Loucy (cell line): Measurements from ENCODE around the gene STAP2.

Experiments
- H2AFZ ChIP-seq: fragments of 200-600 bp; sonication (generic); 2 replicates; pipeline ENCODE4 v1.6.0; 2016; ENCODE audit warnings: antibody characterized with exemption, mild to moderate bottlenecking, low read length, moderate library complexity
- H3F3A ChIP-seq: fragments of 200-600 bp; 2 replicates; pipeline ENCODE4 v1.6.0; 2016; ENCODE audit warnings: antibody characterized with exemption, low read depth, mild to moderate bottlenecking
- H3K27me3 ChIP-seq: fragments of 200-600 bp; sonication (generic); 2 replicates; pipeline ENCODE4 v1.6.1; 2014; ENCODE audit warnings: low read length, mild to moderate bottlenecking; ENCODE audit not compliant: insufficient read depth, poor library complexity, severe bottlenecking
- H3K36me3 ChIP-seq: fragments of 200-600 bp; sonication (generic); 2 replicates; pipeline ENCODE4 v1.6.1; 2016; ENCODE audit warnings: low read length; ENCODE audit not compliant: insufficient read depth
- H3K4me1 ChIP-seq: fragments of 200-600 bp; sonication (generic); 2 replicates; pipeline ENCODE4 v1.5.1; 2014; ENCODE audit warnings: low read length, mild to moderate bottlenecking; ENCODE audit not compliant: insufficient read depth, poor library complexity, severe bottlenecking
- H3K4me2 ChIP-seq: fragments of 200-600 bp; sonication (generic); 2 replicates; pipeline ENCODE4 v1.6.0; 2014; ENCODE audit warnings: antibody characterized with exemption, low read length, low read depth, mild to moderate bottlenecking; ENCODE audit not compliant: poor library complexity, severe bottlenecking
- H3K4me3 ChIP-seq: fragments of 200-600 bp; sonication (generic); 2 replicates; pipeline ENCODE4 v1.5.1; 2014; ENCODE audit warnings: low read length, mild to moderate bottlenecking, mixed read lengths; ENCODE audit not compliant: poor library complexity, severe bottlenecking
- H3K79me2 ChIP-seq: fragments of 200-600 bp; sonication (generic); 2 replicates; pipeline ENCODE4 v1.6.1; 2014; ENCODE audit warnings: low read length; ENCODE audit not compliant: insufficient read depth
- H3K9ac ChIP-seq: fragments of 200-600 bp; sonication (generic); 2 replicates; pipeline ENCODE4 v1.6.0; 2014; ENCODE audit warnings: mild to moderate bottlenecking, low read depth, low read length, moderate library complexity; ENCODE audit not compliant: poor library complexity, severe bottlenecking
- H3K9me2 ChIP-seq: fragments of 200-600 bp; sonication (generic); replicated peaks from 2 replicates; pipeline ENCODE4 v1.6.1; 2016; ENCODE audit warnings: low read depth, low read length, mixed read lengths
- H3K9me3 ChIP-seq: fragments of 200-600 bp; sonication (generic); 2 replicates; pipeline ENCODE4 v1.6.1; 2014; ENCODE audit warnings: mild to moderate bottlenecking, antibody characterized with exemption, low read length, low read depth; ENCODE audit not compliant: insufficient read depth
- H4K20me1 ChIP-seq: fragments of 200-600 bp; sonication (generic); 2 replicates; pipeline ENCODE4 v1.6.0; 2014; ENCODE audit warnings: antibody characterized with exemption, low read length, mild to moderate bottlenecking; ENCODE audit not compliant: insufficient read depth, poor library complexity, severe bottlenecking
- EZH2phosphoT487 ChIP-seq: fragments of 200-600 bp; IDR thresholded peaks from 2 replicates; pipeline ENCODE4 v1.6.1; 2018; ENCODE audit warnings: antibody characterized with exemption, mild to moderate bottlenecking, moderate library complexity, borderline replicate concordance
- TF ChIP-seq, protein P1 (sequence below): fragments of 200-600 bp; sonication (generic); conservative IDR thresholded peaks from 2 replicates; pipeline ENCODE4 v1.5.1; 2014; ENCODE audit warnings: mild to moderate bottlenecking, antibody characterized with exemption, low read length

Gene STAP2

DNA sequence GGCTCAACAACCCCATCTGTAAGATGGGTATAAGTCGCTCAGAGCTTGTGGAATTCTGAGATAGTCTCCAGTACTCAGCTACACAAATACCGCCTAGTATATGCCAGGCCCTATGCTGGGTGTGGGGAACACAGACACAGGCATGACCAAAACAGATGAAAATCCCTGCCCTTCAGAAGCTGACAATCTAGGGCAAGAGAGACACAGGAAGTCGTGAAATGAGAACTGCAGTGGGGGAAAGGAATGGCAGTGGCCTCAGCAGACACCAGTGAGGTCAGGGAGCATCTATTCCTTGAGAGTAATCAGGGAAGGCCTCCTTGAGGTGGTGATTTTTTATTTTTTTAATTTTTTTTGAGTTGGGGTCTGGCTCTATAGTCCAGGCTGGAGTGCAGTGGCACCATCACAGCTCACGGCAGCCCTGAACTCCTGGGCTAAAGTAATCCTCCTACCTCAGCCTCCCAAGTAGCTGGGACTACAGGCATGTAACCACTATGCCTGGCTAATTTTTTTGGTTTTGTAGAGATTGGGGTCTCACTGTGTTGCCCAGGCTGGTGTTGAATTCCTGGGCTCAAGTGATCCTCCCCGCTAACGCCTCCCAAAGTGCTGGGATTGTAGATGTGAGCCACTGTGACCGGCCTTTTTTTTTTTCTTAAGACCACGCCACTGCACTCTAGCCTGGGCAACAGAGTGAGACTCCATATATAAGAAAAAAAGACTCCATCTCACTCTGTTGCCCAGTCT lies 39.6 kb downstream of the STAP2 start:
- H3K9me3 ChIP-seq, result no peaks in the 10 kb centered on the region
- H3K9ac ChIP-seq, result no peak overlapping the region
- no peaks in the 10 kb centered on the region for H3K27me3 ChIP-seq
- no peak for TF ChIP-seq EZH2phosphoT487
- TF ChIP-seq, protein P1, sequence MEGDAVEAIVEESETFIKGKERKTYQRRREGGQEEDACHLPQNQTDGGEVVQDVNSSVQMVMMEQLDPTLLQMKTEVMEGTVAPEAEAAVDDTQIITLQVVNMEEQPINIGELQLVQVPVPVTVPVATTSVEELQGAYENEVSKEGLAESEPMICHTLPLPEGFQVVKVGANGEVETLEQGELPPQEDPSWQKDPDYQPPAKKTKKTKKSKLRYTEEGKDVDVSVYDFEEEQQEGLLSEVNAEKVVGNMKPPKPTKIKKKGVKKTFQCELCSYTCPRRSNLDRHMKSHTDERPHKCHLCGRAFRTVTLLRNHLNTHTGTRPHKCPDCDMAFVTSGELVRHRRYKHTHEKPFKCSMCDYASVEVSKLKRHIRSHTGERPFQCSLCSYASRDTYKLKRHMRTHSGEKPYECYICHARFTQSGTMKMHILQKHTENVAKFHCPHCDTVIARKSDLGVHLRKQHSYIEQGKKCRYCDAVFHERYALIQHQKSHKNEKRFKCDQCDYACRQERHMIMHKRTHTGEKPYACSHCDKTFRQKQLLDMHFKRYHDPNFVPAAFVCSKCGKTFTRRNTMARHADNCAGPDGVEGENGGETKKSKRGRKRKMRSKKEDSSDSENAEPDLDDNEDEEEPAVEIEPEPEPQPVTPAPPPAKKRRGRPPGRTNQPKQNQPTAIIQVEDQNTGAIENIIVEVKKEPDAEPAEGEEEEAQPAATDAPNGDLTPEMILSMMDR, result no peak
- no peak overlapping the region for H3K4me2 ChIP-seq
- H3K9me2 ChIP-seq, result no peaks in the 10 kb centered on the region
- H2AFZ ChIP-seq, result no peak overlapping the region
- H3F3A ChIP-seq, result no peaks in the 10 kb centered on the region
- H4K20me1 ChIP-seq, result no peaks in the 10 kb centered on the region
- peaks cover under 1% of the 10 kb centered on the region for H3K4me1 ChIP-seq
- H3K36me3 ChIP-seq, result no peaks in the 10 kb centered on the region
- no peaks in the 10 kb centered on the region for H3K79me2 ChIP-seq
- no peak overlapping the region for H3K4me3 ChIP-seq

DNA sequence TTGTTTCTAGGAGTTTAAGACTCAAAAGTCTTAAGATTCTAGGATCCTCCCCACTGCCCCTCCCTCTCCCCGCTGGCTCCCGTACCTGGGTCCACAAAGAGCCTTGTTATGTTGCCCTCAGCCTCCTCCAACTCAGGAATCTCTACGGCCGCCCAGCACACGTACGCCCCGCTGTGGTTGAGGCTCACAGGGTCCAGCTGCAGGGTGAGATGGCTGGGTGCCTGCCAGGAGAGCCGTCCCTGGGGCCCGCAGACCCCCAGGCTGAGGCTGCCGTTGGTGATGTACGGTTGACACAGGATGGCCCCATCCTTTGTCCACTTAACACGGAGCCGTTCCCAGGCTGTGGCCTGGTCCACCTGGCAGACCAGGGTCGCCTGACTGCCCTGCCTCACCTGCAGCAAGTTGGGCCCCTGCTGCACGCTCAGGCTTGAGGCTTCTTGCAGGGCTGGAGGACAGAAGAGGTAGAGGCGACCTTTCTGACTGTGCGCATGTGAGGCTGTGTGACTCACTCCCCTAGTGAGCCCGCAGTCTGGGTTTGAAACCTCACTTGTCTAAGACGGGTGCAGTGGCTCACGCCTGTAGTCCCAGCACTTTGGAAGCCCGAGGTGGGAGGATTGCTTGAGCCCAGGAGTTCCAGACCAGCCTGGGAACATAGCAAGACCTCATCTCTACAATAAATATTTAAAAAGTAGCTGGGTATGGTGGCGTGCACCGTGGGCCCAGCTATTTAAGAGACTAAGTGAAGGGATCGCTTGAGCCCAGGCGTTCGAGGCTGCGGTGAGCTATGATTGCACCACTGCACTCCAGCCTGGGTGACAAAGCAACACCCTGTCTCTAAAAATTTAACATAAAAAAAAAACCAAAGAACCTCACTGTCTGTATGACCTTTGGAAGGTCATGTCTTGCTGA lies 40.5 kb downstream of the STAP2 start:
- Histone ChIP-seq H3K79me2 (no peaks in the 10 kb centered on the region), H3K4me1 (no peaks in the 10 kb centered on the region), H3K36me3 (no peaks in the 10 kb centered on the region), H3K4me2 (no peak overlapping the region), H3K27me3 (no peaks in the 10 kb centered on the region), H3K4me3 (no peak overlapping the region), H4K20me1 (no peaks in the 10 kb centered on the region), H3F3A (no peaks in the 10 kb centered on the region), H2AFZ (no peak overlapping the region), H3K9me2 (no peaks in the 10 kb centered on the region), H3K9ac (no peak overlapping the region), H3K9me3 (no peaks in the 10 kb centered on the region)
- TF ChIP-seq, protein P1, result no peak
- no peak for TF ChIP-seq EZH2phosphoT487

DNA sequence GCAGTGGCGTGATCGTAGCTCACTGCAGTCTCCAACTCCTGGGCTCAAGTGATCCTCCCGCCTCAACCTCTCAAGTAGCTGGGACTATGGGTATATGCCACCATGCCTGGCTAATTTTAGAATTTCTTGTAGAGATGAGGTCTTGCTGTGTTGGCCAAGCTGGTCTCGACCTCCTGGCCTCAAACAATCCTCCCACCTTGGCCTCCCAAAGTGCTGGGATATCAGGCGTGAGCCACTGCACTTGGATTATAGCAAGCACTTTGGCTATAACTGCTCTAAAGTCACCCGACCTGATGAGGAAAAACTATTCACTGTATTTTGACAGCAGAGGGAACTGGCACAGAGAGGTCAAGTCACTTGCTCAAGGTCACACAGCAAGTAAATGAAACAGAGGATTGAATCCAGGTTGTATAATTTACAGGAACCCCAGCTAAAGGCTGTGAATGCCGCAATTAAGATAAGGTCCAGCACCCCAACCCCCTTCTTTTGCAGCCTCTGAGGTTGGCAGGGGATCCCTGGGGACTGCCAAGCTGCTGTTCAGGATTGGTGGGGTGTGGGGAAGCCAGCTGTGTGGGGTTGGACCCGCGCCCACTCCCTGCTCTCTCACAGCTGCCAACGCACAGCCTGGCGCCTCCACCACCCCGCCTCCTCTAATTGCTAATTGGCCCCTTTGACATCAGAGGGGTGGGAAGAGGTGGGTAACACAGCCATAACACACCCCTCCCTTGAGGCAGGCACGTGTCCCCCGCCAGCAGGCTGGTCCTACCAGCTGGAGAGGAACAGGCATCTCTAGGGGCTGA lies 42.5 kb downstream of the STAP2 start:
- no peaks in the 10 kb centered on the region for H3K9me2 ChIP-seq

More for the DNA sequence above, 42.5 kb downstream of the STAP2 start:
- no peak for TF ChIP-seq EZH2phosphoT487
- TF ChIP-seq, protein P1, result no peak
- Histone ChIP-seq H3K36me3 (no peaks in the 10 kb centered on the region), H2AFZ (no peak overlapping the region), H3K4me1 (no peaks in the 10 kb centered on the region), H4K20me1 (no peaks in the 10 kb centered on the region), H3K9ac (no peak overlapping the region), H3K27me3 (no peaks in the 10 kb centered on the region), H3F3A (no peaks in the 10 kb centered on the region), H3K79me2 (no peaks in the 10 kb centered on the region), H3K9me3 (no peaks in the 10 kb centered on the region), H3K4me3 (no peak overlapping the region), H3K4me2 (no peak overlapping the region)
